ENCODE results near the gene LEF1.

DNA sequence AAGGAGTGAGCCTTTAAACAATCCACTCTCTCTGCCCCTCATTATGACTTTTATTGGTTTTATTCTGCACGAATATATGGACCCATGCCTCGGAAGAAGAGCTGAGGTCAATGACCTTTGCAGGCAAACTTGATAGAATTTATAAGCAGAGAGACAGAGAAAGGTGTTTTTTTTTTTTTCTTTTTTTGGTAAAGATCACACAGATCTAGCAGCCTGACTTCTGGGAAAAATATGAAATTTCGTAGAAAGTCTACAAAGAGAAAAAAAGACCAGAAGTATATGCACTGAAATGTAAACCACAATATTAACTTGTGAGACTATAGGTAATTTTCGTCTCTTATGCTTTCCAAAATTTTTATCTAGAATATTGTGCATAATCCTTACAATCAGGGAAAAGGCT lies 61.6 kb downstream of the LEF1 start:
- TF ChIP-seq, protein P1, sequence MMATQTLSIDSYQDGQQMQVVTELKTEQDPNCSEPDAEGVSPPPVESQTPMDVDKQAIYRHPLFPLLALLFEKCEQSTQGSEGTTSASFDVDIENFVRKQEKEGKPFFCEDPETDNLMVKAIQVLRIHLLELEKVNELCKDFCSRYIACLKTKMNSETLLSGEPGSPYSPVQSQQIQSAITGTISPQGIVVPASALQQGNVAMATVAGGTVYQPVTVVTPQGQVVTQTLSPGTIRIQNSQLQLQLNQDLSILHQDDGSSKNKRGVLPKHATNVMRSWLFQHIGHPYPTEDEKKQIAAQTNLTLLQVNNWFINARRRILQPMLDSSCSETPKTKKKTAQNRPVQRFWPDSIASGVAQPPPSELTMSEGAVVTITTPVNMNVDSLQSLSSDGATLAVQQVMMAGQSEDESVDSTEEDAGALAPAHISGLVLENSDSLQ (IDR thresholded peaks at IDR 0.05) = no peak
- TF ChIP-seq ZNF431 (CRISPR knock-in tag; IDR thresholded peaks at IDR 0.05) = no peak
- TF ChIP-seq, protein P2, sequence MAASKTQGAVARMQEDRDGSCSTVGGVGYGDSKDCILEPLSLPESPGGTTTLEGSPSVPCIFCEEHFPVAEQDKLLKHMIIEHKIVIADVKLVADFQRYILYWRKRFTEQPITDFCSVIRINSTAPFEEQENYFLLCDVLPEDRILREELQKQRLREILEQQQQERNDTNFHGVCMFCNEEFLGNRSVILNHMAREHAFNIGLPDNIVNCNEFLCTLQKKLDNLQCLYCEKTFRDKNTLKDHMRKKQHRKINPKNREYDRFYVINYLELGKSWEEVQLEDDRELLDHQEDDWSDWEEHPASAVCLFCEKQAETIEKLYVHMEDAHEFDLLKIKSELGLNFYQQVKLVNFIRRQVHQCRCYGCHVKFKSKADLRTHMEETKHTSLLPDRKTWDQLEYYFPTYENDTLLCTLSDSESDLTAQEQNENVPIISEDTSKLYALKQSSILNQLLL (CRISPR knock-in tag; IDR thresholded peaks at IDR 0.05; ENCODE audit: borderline replicate concordance) = no peak
- TF ChIP-seq, protein P3, sequence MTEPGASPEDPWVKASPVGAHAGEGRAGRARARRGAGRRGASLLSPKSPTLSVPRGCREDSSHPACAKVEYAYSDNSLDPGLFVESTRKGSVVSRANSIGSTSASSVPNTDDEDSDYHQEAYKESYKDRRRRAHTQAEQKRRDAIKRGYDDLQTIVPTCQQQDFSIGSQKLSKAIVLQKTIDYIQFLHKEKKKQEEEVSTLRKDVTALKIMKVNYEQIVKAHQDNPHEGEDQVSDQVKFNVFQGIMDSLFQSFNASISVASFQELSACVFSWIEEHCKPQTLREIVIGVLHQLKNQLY (CRISPR knock-in tag; conservative IDR thresholded peaks at IDR 0.05) = no peak
- no peak for TF ChIP-seq BRD4 (IDR thresholded peaks at IDR 0.05)
- TF ChIP-seq POLR2AphosphoS5 (IDR thresholded peaks at IDR 0.05; ENCODE audit: control insufficient read depth, insufficient read depth, low read depth, low read length) = no peak
- TF ChIP-seq, protein P4, sequence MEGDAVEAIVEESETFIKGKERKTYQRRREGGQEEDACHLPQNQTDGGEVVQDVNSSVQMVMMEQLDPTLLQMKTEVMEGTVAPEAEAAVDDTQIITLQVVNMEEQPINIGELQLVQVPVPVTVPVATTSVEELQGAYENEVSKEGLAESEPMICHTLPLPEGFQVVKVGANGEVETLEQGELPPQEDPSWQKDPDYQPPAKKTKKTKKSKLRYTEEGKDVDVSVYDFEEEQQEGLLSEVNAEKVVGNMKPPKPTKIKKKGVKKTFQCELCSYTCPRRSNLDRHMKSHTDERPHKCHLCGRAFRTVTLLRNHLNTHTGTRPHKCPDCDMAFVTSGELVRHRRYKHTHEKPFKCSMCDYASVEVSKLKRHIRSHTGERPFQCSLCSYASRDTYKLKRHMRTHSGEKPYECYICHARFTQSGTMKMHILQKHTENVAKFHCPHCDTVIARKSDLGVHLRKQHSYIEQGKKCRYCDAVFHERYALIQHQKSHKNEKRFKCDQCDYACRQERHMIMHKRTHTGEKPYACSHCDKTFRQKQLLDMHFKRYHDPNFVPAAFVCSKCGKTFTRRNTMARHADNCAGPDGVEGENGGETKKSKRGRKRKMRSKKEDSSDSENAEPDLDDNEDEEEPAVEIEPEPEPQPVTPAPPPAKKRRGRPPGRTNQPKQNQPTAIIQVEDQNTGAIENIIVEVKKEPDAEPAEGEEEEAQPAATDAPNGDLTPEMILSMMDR (IDR thresholded peaks at IDR 0.05 in 2 of 3, conservative IDR thresholded peaks at IDR 0.05 in 1 of 3; ENCODE audit: insufficient read depth in 2 of 3, low read depth in 1 of 3, low read length in 3 of 3) = no peak
- no peak for TF ChIP-seq MEF2D (tag; conservative IDR thresholded peaks at IDR 0.05; ENCODE audit: low read depth)
- no peak for TF ChIP-seq SMC3 (conservative IDR thresholded peaks at IDR 0.05; ENCODE audit: insufficient read depth, low read depth, low read length)
- no peak for TF ChIP-seq ZNF24 (IDR thresholded peaks at IDR 0.05)
- no peak for TF ChIP-seq JUNB (CRISPR knock-in tag; conservative IDR thresholded peaks at IDR 0.05)
- no peak for TF ChIP-seq ZNF274 (IDR thresholded peaks at IDR 0.05; ENCODE audit: borderline replicate concordance, low read depth, low read length)
- TF ChIP-seq TAF1 (IDR thresholded peaks at IDR 0.05; ENCODE audit: control insufficient read depth, extremely low read depth, insufficient read depth, low read length, severe bottlenecking) = no peak
- TF ChIP-seq JUND (IDR thresholded peaks at IDR 0.05; ENCODE audit: borderline replicate concordance, low read depth, low read length) = no peak
- TF ChIP-seq JUND (tag; IDR thresholded peaks at IDR 0.05; ENCODE audit: borderline replicate concordance, low read depth, low read length) = no peak

Measured in K562 (cell line).